Measurements from ENCODE around the gene MRPL24.

MRPL24 gene

GRCh38 chr1:156691665-156692440 is 49.0 kb downstream of the MRPL24 start:
- DNase-seq = no peak

GRCh38 chr1:156691191-156691590 is 49.7 kb downstream of the MRPL24 start:
- no peak for DNase-seq

GRCh38 chr1:156690675-156691036 is 50.2 kb downstream of the MRPL24 start:
- DNase-seq = no peak

GRCh38 chr1:156689953-156690674 is 50.8 kb downstream of the MRPL24 start:
- no peak for DNase-seq

- DNase-seq = peak; percentile 81
Observed at GRCh38 chr1:156689035-156689952, 51.6 kb downstream of the MRPL24 start.

Data from CD4-positive, alpha-beta T cell treated with Interleukin-21 for 1 hour (primary cell).